ENCODE data around the gene HIVEP3. TPM values are rescaled to one million over a fixed set of nuclear protein-coding genes. Genes with fewer than 3 reads are reported as not detected.

Gene HIVEP3
- total RNA-seq, 4 donors from 2014 or later: 1.4 to 3.0 (median 2.3) TPM

- no peaks in the 10 kb centered on the region for H3K9me3 ChIP-seq
- no peak for DNase-seq (ENCODE audit: extremely low spot score)
- H3K4me3 ChIP-seq: no peak overlapping the region
- no peaks in the 10 kb centered on the region for H3K36me3 ChIP-seq
- H3K27ac ChIP-seq (replicated peaks in 1 of 4): no peak overlapping the region
- H3K4me1 ChIP-seq: peaks cover 9 to 24% (median 11%) of the 10 kb centered on the region in 4 donors
- WGBS: 80% methylated on average over 3 of the region's 3 CpGs
- no peak for TF ChIP-seq EP300 (IDR thresholded peaks at IDR 0.05)
- TF ChIP-seq POLR2A (IDR thresholded peaks at IDR 0.05; ENCODE audit: low read depth): no peak
- TF ChIP-seq CTCF (IDR thresholded peaks at IDR 0.05): no peak
- no peak for TF ChIP-seq POLR2AphosphoS5 (IDR thresholded peaks at IDR 0.05)
- H3K27me3 ChIP-seq: no peaks in the 10 kb centered on the region
- intact Hi-C loops (cut with DNase I): no loop called here
Observed at GRCh38 chr1:41816061-41816460, 102.7 kb downstream of the HIVEP3 start.

GRCh38 chr1:41813755-41814745 is 104.7 kb downstream of the HIVEP3 start:
- DNase-seq (ENCODE audit: extremely low spot score): no peak
- H3K9me3 ChIP-seq: no peaks in the 10 kb centered on the region
- no peak overlapping the region for H3K4me3 ChIP-seq
- no peaks in the 10 kb centered on the region for H3K36me3 ChIP-seq
- peaks cover 9 to 24% (median 11%) of the 10 kb centered on the region in 4 donors for H3K4me1 ChIP-seq
- 78% methylated on average over 9 of the region's 9 CpGs for WGBS
- no peak for TF ChIP-seq POLR2A (IDR thresholded peaks at IDR 0.05; ENCODE audit: low read depth)
- no peak for TF ChIP-seq EP300 (IDR thresholded peaks at IDR 0.05)
- TF ChIP-seq POLR2AphosphoS5 (IDR thresholded peaks at IDR 0.05): no peak
- TF ChIP-seq CTCF (IDR thresholded peaks at IDR 0.05): no peak
- no peaks in the 10 kb centered on the region for H3K27me3 ChIP-seq
- H3K27ac ChIP-seq (replicated peaks in 1 of 4): peak overlapping the region in 2 of 4 donors; percentile 20 to 33
- intact Hi-C loops (cut with DNase I): no loop called here

- Histone ChIP-seq H3K27ac (replicated peaks in 1 of 4) (no peak overlapping the region), H3K4me3 (no peak overlapping the region), H3K4me1 (peaks cover 9 to 24% (median 11%) of the 10 kb centered on the region in 4 donors), H3K36me3 (no peaks in the 10 kb centered on the region), H3K27me3 (no peaks in the 10 kb centered on the region), H3K9me3 (no peaks in the 10 kb centered on the region)
- DNase-seq (ENCODE audit: extremely low spot score): no peak
- TF ChIP-seq EP300 (IDR thresholded peaks at IDR 0.05) (no peak), CTCF (IDR thresholded peaks at IDR 0.05) (no peak), POLR2AphosphoS5 (IDR thresholded peaks at IDR 0.05) (no peak), POLR2A (IDR thresholded peaks at IDR 0.05; ENCODE audit: low read depth) (no peak)
- intact Hi-C loops (cut with DNase I): no loop called here
- 100% methylated on average over 3 of the region's 5 CpGs for WGBS
Observed at GRCh38 chr1:41813226-41813625, 105.5 kb downstream of the HIVEP3 start.

GRCh38 chr1:41812453-41812852 is 106.3 kb downstream of the HIVEP3 start:
- Histone ChIP-seq H3K36me3 (no peaks in the 10 kb centered on the region), H3K9me3 (no peaks in the 10 kb centered on the region), H3K27ac (replicated peaks in 1 of 4) (no peak overlapping the region), H3K27me3 (no peaks in the 10 kb centered on the region), H3K4me3 (no peak overlapping the region), H3K4me1 (peaks cover 9 to 24% (median 11%) of the 10 kb centered on the region in 4 donors)
- intact Hi-C loops (cut with DNase I): no loop called here
- WGBS: 72% methylated on average over 2 of the region's 2 CpGs
- DNase-seq (ENCODE audit: extremely low spot score): no peak
- TF ChIP-seq EP300 (IDR thresholded peaks at IDR 0.05): no peak
- TF ChIP-seq POLR2A (IDR thresholded peaks at IDR 0.05; ENCODE audit: low read depth): no peak
- no peak for TF ChIP-seq CTCF (IDR thresholded peaks at IDR 0.05)
- TF ChIP-seq POLR2AphosphoS5 (IDR thresholded peaks at IDR 0.05): no peak
